ENCODE results near the gene SLC25A26. TPM values are rescaled to one million over a fixed set of nuclear protein-coding genes. Genes with fewer than 3 reads are reported as not detected.

SLC25A26 gene
- total RNA-seq = 48.4 TPM
- long read RNA-seq, partial matches to known transcripts = 50 of 63 reads
- long read RNA-seq, other reads (novel, unspliced or antisense) = 10 of 63 reads

GRCh38 chr3:66220602-66221377, at the start of gene SLC25A26:
Gene SLC25A26, plus strand, starts transcription at chr3:66221001. Its CDS starts 94 bp downstream, at chr3:66221095.
- intact Hi-C loops (cut with micrococcal nuclease) = no loop called here
- peak; percentile 98 for ATAC-seq
- peak; percentile 94 for DNase-seq

- ATAC-seq (no peak), DNase-seq (no peak)
- intact Hi-C loops (cut with micrococcal nuclease) = no loop called here
Observed at GRCh38 chr3:66172394-66172793, 48.4 kb upstream of the SLC25A26 start.

- DNase-seq (no peak), ATAC-seq (peak; percentile 81)
- intact Hi-C loops (cut with micrococcal nuclease) = no loop called here
Observed at GRCh38 chr3:66177026-66177425, 43.8 kb upstream of the SLC25A26 start.

DNA sequence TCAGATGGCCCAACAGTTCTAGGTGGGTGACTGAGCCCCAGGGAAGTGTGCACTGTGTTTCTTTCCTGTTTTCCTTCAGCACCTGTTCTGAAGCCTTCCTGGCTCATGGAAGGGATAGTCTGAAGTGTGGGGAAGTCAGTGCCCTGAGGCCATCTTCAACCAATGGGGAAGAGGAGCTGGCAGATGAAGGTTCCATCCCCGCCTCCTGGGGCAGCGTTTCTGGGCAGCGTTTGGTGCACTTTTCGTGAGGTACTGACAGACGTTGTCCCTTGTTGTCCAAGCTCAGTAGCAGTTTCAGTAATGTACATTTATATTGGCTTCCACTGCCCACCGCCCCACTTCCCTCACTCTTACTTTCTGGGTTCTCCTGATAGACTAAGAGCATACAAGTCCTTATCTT, 42.6 kb upstream of the SLC25A26 start:
- ATAC-seq (no peak), DNase-seq (no peak)
- intact Hi-C loops (cut with micrococcal nuclease) = no loop called here

- intact Hi-C loops (cut with micrococcal nuclease) = no loop called here
- DNase-seq (no peak), ATAC-seq (no peak)
Observed at GRCh38 chr3:66179793-66180192, 41.0 kb upstream of the SLC25A26 start.

DNA sequence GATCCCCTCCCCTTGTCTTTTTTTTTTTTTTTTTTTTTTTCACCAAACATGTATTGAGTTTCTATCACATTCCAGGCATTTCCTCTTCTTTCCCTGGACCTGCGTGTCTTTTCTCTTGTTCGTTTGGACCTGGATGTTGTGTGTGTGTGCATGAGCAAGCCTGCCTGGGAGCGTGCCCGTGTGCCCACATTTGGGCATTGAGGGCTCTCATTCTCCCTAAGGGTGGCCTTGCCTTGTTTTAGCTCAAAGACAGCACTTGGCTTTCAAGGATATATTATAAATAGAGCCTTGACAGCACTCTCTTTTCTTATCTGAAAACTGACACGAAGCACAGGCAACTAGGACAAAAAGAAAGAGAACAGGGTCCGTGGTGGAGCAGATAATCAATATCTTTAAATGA, 39.0 kb upstream of the SLC25A26 start:
- ATAC-seq (peak; percentile 83), DNase-seq (peak; percentile 74)
- intact Hi-C loops (cut with micrococcal nuclease) = no loop called here

DNA sequence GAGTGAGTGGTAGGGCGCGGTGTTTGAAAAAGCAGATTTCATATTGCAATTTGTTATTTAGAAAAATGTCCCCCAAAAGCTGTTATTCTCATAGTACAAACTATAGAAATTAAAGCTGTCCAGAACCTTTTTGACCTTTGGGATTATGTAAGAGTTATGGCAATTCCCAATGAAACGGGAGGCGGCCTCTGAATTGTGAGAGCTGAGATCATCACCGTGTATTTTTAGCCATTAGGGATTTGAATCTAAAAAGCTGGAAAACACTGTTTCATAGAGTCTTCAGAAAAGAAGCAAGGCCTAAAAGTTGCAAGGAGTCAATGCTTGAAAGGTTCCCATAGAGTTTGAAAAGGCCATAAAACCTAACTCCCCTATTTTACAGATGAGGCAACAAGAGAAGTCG, 38.6 kb upstream of the SLC25A26 start:
- peak; percentile 8 for ATAC-seq
- no peak for DNase-seq
- intact Hi-C loops (cut with micrococcal nuclease) = no loop called here

DNA sequence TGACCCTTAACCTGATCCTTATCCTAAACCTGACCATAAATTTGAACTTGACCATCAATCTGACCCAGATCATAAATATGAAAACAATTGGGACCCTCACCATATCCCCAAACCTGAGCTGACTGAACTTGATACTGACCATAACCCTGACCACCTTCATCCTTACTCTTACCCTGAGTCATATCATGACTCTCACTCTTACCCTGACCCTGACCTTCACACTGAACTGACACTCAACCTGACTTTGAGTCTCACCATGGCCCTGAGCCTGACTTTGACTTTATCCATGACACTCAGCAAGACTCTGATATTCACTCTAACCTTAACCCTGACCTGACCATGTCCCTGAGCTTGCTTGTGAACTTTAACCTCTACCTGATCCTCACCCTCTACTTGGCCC, 34.3 kb upstream of the SLC25A26 start:
- DNase-seq (no peak), ATAC-seq (no peak)
- intact Hi-C loops (cut with micrococcal nuclease) = no loop called here

GRCh38 chr3:66195347-66195783, 25.4 kb upstream of the SLC25A26 start:
- intact Hi-C loops (cut with micrococcal nuclease) = no loop called here
- DNase-seq (peak; percentile 77), ATAC-seq (peak; percentile 81)

DNA sequence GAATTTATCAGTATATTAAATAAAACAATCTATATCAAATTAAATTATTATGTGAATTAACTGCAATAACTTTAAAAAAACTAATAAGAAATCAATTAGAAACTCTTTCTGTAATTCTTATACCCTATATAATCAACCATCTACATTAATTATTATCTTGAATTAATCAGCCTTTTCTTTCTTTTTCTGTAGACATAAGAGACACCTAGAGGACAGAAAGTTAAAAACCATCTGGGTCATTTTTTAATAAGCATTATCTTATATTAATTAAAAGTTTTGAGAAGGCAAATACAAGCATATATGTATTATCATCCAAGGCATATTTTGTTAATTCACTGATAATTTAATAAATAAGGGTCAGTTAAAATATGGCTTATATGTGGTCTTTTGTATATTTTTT, 24.2 kb upstream of the SLC25A26 start:
- intact Hi-C loops (cut with micrococcal nuclease) = no loop called here
- no peak for ATAC-seq
- no peak for DNase-seq

- intact Hi-C loops (cut with micrococcal nuclease) = no loop called here
- no peak for DNase-seq
- no peak for ATAC-seq
Observed at GRCh38 chr3:66198437-66199088, 22.2 kb upstream of the SLC25A26 start.

- intact Hi-C loops (cut with micrococcal nuclease) = no loop called here
Observed at GRCh38 chr3:66199089-66199473, 21.7 kb upstream of the SLC25A26 start.

GRCh38 chr3:66200147-66200546, 20.7 kb upstream of the SLC25A26 start:
- DNase-seq = no peak
- intact Hi-C loops (cut with micrococcal nuclease) = no loop called here
- ATAC-seq = no peak

More at GRCh38 chr3:66199089-66199473, 21.7 kb upstream of the SLC25A26 start:
- DNase-seq (no peak), ATAC-seq (no peak)

DNA sequence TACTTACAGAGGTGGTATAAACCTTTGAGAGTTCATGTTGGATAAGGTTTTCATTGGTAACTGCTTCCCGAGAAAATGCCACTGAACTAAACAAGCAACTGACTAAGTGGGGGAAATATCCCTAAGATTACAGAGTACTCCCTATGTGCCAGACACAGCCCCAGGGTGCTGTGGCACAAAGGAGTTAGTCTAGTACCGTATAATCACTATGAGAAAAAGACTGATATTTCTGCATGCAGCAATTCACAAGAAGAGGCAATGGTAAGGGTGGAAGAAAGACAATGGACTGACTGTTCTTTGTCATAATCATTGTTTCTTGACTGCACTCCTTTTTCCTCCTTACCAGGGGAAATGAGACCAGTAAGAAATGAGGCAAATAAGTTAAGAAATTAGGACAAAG, 20.0 kb upstream of the SLC25A26 start:
- ATAC-seq = no peak
- intact Hi-C loops (cut with micrococcal nuclease) = no loop called here

DNA sequence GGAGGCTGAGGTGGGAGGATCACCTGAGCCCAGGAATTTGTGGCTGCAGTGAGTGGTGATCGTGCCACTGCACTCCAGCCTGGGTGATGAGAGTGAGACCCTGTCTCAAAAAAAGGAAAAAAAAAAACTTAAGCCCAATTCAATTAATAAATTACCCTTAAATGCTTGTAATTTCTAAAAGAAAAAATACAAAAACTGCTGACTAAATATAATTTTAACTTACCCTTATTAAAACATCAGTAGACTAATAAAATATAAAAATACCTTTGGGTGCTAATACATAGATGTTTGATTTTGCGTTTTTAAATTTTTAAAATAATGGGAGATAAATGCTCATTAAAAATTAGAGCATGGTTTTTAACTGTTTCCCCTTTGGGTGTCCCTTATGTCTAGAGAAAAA, 17.5 kb upstream of the SLC25A26 start:
- ATAC-seq (no peak), DNase-seq (no peak)
- intact Hi-C loops (cut with micrococcal nuclease) = no loop called here

More for the DNA sequence above, 20.0 kb upstream of the SLC25A26 start:
- no peak for DNase-seq

DNA sequence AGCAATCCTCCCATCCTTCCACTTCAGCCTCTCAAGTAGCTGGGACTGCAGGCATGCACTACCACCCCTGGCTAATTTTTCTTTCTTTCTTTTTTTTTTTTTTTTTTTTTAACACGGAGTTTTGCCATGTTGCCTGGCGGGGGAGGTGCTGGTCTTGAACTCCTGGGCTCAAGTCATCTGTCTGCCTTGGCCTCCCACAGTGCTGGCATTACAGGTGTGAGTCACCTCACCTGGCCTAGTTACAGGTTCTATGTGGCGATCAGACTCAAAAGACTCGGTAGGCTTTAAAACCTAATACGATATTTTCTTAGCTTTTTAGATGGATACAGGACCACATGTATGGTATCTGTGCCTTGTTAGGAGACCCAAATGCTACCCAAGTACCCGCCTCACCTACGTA, 14.0 kb upstream of the SLC25A26 start:
- no peak for ATAC-seq
- DNase-seq = no peak
- intact Hi-C loops (cut with micrococcal nuclease) = no loop called here

- DNase-seq = no peak
- intact Hi-C loops (cut with micrococcal nuclease) = no loop called here
- no peak for ATAC-seq
Observed at GRCh38 chr3:66208189-66208588, 12.6 kb upstream of the SLC25A26 start.

DNA sequence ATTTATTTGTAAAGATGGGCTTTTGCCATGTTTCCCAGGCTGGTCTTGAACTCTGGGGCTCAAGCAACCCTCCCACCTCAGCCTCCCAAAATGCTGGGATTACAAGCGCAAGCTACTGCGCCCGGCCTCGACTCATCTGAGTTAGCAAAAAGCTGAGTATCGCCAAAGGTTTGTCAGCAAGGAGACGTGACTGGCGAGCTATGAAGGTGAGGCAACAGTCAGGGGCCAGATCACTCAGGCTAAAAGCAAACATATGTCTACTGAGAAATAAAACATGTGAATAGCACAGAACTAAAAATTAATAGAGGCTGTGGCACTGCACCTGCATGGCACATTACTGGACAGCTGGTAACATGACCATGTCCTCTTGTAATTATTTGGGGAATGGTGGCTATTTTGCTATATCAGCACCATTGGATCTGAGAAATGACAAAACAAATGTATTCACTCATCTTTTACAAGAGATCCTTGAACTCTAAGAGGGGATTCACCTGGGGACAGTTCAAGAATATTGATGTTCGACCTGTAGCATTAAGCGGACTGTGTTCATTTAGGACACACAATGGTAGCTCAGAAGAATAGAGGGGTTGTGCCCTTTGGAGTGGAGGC, 10.0 kb upstream of the SLC25A26 start:
- no peak for ATAC-seq
- no peak for DNase-seq
- intact Hi-C loops (cut with micrococcal nuclease) = no loop called here

- ATAC-seq (no peak), DNase-seq (no peak)
- intact Hi-C loops (cut with micrococcal nuclease) = no loop called here
Observed at GRCh38 chr3:66211779-66212178, 9.0 kb upstream of the SLC25A26 start.

GRCh38 chr3:66215106-66215505, 5.7 kb upstream of the SLC25A26 start:
- ATAC-seq (no peak), DNase-seq (no peak)
- intact Hi-C loops (cut with micrococcal nuclease) = no loop called here
